NB4 (cell line): Measurements from ENCODE around the gene DAAM2.

Experiments
- TF ChIP-seq, protein P1 (sequence below): IDR thresholded peaks from one replicate; pipeline ENCODE4 v1.5.1; 2012; ENCODE audit warnings: low read depth, low read length
- TF ChIP-seq, protein P2 (sequence below): IDR thresholded peaks from 2 replicates; pipeline ENCODE4 v1.6.1; 2011; ENCODE audit warnings: low read depth, low read length

DNA sequence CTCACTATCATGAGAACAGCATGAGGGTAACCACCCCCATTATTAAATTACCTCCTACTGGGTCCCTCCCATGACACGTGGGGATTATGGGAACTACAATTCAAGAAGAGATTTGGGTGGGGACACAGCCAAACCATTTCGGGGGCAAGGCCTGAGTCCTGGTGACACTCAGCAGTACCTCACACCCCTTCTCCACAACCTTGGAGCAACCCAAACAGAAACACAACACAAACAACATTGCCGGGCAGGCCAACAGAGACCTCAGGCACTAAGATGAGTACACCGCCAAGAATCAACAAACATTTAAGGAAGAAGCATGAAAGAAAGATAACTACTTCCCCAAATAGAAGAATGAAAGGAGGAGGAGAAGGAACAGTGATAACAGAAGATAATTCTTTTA lies 125.2 kb downstream of the DAAM2 start:
- TF ChIP-seq, protein P1, sequence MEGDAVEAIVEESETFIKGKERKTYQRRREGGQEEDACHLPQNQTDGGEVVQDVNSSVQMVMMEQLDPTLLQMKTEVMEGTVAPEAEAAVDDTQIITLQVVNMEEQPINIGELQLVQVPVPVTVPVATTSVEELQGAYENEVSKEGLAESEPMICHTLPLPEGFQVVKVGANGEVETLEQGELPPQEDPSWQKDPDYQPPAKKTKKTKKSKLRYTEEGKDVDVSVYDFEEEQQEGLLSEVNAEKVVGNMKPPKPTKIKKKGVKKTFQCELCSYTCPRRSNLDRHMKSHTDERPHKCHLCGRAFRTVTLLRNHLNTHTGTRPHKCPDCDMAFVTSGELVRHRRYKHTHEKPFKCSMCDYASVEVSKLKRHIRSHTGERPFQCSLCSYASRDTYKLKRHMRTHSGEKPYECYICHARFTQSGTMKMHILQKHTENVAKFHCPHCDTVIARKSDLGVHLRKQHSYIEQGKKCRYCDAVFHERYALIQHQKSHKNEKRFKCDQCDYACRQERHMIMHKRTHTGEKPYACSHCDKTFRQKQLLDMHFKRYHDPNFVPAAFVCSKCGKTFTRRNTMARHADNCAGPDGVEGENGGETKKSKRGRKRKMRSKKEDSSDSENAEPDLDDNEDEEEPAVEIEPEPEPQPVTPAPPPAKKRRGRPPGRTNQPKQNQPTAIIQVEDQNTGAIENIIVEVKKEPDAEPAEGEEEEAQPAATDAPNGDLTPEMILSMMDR: no peak
- TF ChIP-seq, protein P2, sequence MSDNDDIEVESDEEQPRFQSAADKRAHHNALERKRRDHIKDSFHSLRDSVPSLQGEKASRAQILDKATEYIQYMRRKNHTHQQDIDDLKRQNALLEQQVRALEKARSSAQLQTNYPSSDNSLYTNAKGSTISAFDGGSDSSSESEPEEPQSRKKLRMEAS: no peak
